Thyroid gland (tissue), 4 donors: Measurements from ENCODE around the gene KMT2E.

ENCODE experiments used
- POLR2A ChIP-seq, 2 donors: fragments of 450-650 bp; IDR thresholded peaks; one replicate each; pipeline ENCODE4 v1.6.1; 2017; ENCODE audit warnings: antibody characterized with exemption in 2 of 2, mild to moderate bottlenecking in 2 of 2, moderate library complexity in 1 of 2
- TF ChIP-seq, protein P1 (sequence below), 6 experiments: fragments of 200-600 bp in 3 of 6; fragments of 450-650 bp in 3 of 6; sonication (generic) in 3 of 6; IDR thresholded peaks; one replicate each; pipeline ENCODE4 v1.5.1; 2016 to 2019; ENCODE audit warnings: antibody characterized with exemption in 6 of 6, mild to moderate bottlenecking in 2 of 6, inconsistent platforms in 1 of 6, moderate library complexity in 1 of 6

DNA sequence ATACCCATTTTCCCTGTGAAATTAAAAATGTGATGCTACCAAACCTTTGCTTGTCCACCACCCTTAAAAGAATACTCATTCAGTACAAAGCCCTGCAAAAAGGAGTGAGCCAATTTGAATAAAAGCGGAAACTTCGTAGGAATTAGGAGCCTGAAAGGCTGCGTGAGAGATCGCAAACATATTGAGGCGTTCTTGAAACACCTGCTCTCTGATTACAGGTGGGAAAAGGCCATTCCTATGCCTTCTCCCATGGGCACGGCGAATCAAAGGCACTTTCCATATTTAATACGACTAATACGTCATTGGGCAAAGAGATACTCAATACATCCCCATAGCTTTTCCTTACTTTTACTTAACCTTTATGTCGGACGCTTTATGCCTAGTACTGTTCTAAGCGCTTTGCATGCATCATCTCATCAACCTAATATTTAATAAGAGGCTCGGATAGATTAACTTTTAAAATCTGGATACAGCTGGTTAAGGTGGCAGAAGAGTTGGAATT lies 30.9 kb upstream of the KMT2E start:
- TF ChIP-seq, protein P1, sequence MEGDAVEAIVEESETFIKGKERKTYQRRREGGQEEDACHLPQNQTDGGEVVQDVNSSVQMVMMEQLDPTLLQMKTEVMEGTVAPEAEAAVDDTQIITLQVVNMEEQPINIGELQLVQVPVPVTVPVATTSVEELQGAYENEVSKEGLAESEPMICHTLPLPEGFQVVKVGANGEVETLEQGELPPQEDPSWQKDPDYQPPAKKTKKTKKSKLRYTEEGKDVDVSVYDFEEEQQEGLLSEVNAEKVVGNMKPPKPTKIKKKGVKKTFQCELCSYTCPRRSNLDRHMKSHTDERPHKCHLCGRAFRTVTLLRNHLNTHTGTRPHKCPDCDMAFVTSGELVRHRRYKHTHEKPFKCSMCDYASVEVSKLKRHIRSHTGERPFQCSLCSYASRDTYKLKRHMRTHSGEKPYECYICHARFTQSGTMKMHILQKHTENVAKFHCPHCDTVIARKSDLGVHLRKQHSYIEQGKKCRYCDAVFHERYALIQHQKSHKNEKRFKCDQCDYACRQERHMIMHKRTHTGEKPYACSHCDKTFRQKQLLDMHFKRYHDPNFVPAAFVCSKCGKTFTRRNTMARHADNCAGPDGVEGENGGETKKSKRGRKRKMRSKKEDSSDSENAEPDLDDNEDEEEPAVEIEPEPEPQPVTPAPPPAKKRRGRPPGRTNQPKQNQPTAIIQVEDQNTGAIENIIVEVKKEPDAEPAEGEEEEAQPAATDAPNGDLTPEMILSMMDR (IDR thresholded peaks at IDR 0.05), result no peak
- TF ChIP-seq POLR2A (IDR thresholded peaks at IDR 0.05), result no peak
